Ovary (tissue), 9 donors: Measurements from ENCODE around the gene TEF. TPM values are rescaled to one million over a fixed set of nuclear protein-coding genes. Genes with fewer than 3 reads are reported as not detected.

Experiments
- DNase-seq, 5 donors: peaks; one replicate each; pipeline ENCODE4 v3.0.0-alpha.2; 2019 to 2020
- H3K27ac ChIP-seq, 2 donors: fragments of 200-600 bp; one replicate each; pipeline versions ENCODE4 v1.5.1 to v1.8.0; 2019 to 2022
- H3K27me3 ChIP-seq: fragments of 200-600 bp; one replicate; pipeline ENCODE4 v1.8.0; 2022
- H3K36me3 ChIP-seq: fragments of 200-600 bp; sonication (generic); one replicate; pipeline ENCODE4 v1.5.1; 2019
- H3K4me1 ChIP-seq: one replicate; pipeline ENCODE4 v1.8.1; 2013; ENCODE audit warnings: mild to moderate bottlenecking, moderate library complexity; ENCODE audit not compliant: insufficient read depth
- H3K4me3 ChIP-seq: fragments of 200-600 bp; sonication (generic); one replicate; pipeline ENCODE4 v1.5.1; 2017
- H3K9me3 ChIP-seq, 2 donors: fragments of 200-600 bp in 1 of 2; sonication (generic) in 1 of 2; one replicate each; pipeline versions ENCODE4 v1.5.1 to v1.8.1; 2013 to 2019; ENCODE audit warnings: mild to moderate bottlenecking in 1 of 2, moderate library complexity in 1 of 2
- CTCF ChIP-seq, 3 donors: fragments of 450-650 bp in 2 of 3; fragments of 200-600 bp in 1 of 3; IDR thresholded peaks; one replicate each; pipeline versions ENCODE4 v1.5.1 to v1.8.0; 2016 to 2022; ENCODE audit warnings: antibody characterized with exemption in 3 of 3, mild to moderate bottlenecking in 1 of 3
- EP300 ChIP-seq: sonication (generic); formaldehyde crosslinking; IDR thresholded peaks from one replicate; pipeline ENCODE4 v1.6.1; 2017; ENCODE audit warnings: antibody characterized with exemption
- POLR2A ChIP-seq: fragments of 450-650 bp; IDR thresholded peaks from one replicate; pipeline ENCODE4 v1.6.1; 2017; ENCODE audit warnings: antibody characterized with exemption, mild to moderate bottlenecking, moderate library complexity
- whole genome bisulfite sequencing, 3 donors: extraction: QIAGEN DNeasy Blood & Tissue Kit in 1 of 3; methylation state at CpG; one replicate each; pipeline versions ENCODE4 v1.1.5 to v1.1.7; 2013 to 2017; 5-methylcytosine and 5-hydroxymethylcytosine counted together
- intact Hi-C, 4 donors: fragments of 100-400 bp; cut with DNase I; formaldehyde crosslinking; loops; one replicate each; pipeline versions ENCODE4 v1.11.0 to v1.15.1; 2022 to 2023
- polyA plus RNA-seq, 2 donors: library from polyadenylated mRNA; stranded (reverse); fragments of 200-250 nt in 1 of 2; fragments of 350-450 nt in 1 of 2; fragmentation: Illumina TruSeq in 1 of 2; extraction: RNeasy Lipid Tissue Mini Kit (QIAGEN cat#74804) in 1 of 2; gene quantifications; one replicate each; pipeline ENCODE4 v1.2.3, GENCODE V29; 2013 to 2014
- small RNA-seq: library from RNA; depleted of rRNA; stranded (forward); fragments of <200 nt; gene quantifications from one replicate; pipeline ENCODE3, GENCODE V24; 2016
- total RNA-seq, 7 donors: library from RNA; depleted of rRNA in 2 of 7; stranded (reverse); fragments of >200 nt in 2 of 7; fragmentation: NEBNext Ultra II Directional in 3 of 7; extraction: Animal tissue kit (Norgen Biotek cat#: 25700) in 3 of 7; gene quantifications; one replicate each; pipeline versions ENCODE4 v1.1.0 to v1.2.4, GENCODE V29; 2016 to 2023
- donor health status: DM: no; HTN: no; CAD: no; lungs with moderate emphysema.
- donor health status: DM: no; HTN: no; CAD: no.
- donor health status: Bipolar disorder and iron deficiency.
- donor health status: DM: yes; HTN: yes; CAD: no.
- donor health status: DM: no; HTN: no; CAD: no.
- donor health status: DM: yes; HTN: yes; CAD: no.

TEF gene
- total and polyA plus RNA-seq, 9 donors = 10.8 to 64.6 (median 42.8) TPM

- H3K4me3 ChIP-seq = peak overlapping the region; percentile 94
- peak overlapping the region; percentile 96 to 98 for H3K27ac ChIP-seq
- peak; percentile 70 to 79 (median 73) for DNase-seq
- peaks cover 6% of the 10 kb centered on the region for H3K4me1 ChIP-seq
- no peaks in the 10 kb centered on the region for H3K9me3 ChIP-seq
- H3K27me3 ChIP-seq = no peaks in the 10 kb centered on the region
- WGBS, 3 donors = 0 to 1% (median 0%) methylated on average over 42 to 63 of the region's 63 CpGs
- no peaks in the 10 kb centered on the region for H3K36me3 ChIP-seq
- intact Hi-C loops = no loop called here
- no peak for TF ChIP-seq CTCF (IDR thresholded peaks at IDR 0.05)
- no peak for TF ChIP-seq EP300
- no peak for TF ChIP-seq POLR2A
These were observed 65.9 kb downstream of the TEF start for GRCh38 chr22:41447435-41448188.

- no peak for TF ChIP-seq CTCF (IDR thresholded peaks at IDR 0.05)
- peak; percentile 73 for TF ChIP-seq POLR2A
- TF ChIP-seq EP300 = peak; percentile 87
- Histone ChIP-seq H3K4me3 (peak overlapping the region; percentile 94), H3K27ac (peak overlapping the region; percentile 96 to 98), H3K36me3 (no peaks in the 10 kb centered on the region), H3K4me1 (peaks cover 4% of the 10 kb centered on the region), H3K9me3 (no peaks in the 10 kb centered on the region), H3K27me3 (no peaks in the 10 kb centered on the region)
- WGBS, 3 donors = 0% methylated on average over 28 of the region's 28 CpGs
- peak; percentile 91 to 94 (median 93) for DNase-seq
- intact Hi-C loops = no loop called here
These were observed 66.6 kb downstream of the TEF start for GRCh38 chr22:41448189-41448808.

Small RNA genes lying within 50 kb of the gene (small RNA-seq; reads per million reads assigned to genes)
- gene RNU6-495P = not detected

Other genes with a start within 250 kb of the TEF start
- 10 to 100 TPM in 6 of 7 donors, 1 to 10 TPM in 1; 8.9 to 32.1 (median 25.6) TPM for gene L3MBTL2, start 176.6 kb upstream of the TEF start, total RNA-seq
- gene L3MBTL2, start 176.6 kb upstream of the TEF start, polyA plus RNA-seq = 10 to 100 TPM; 14.8 to 20.7 TPM
- gene CHADL, start 141.0 kb upstream of the TEF start, total RNA-seq = 1 to 10 TPM; 1.7 to 6.2 (median 2.6) TPM
- 1 to 10 TPM in 1 of 2 donors, under 1 TPM in 1; 0.08 to 4.4 TPM for gene CHADL, start 141.0 kb upstream of the TEF start, polyA plus RNA-seq
- 10 to 100 TPM; 17.2 to 37.9 (median 33.7) TPM for gene RANGAP1, start 95.8 kb upstream of the TEF start, total RNA-seq
- gene RANGAP1, start 95.8 kb upstream of the TEF start, polyA plus RNA-seq = 10 to 100 TPM; 27.4 to 31.5 TPM
- 10 to 100 TPM; 27.3 to 96.5 (median 88.0) TPM for gene ZC3H7B, start 80.4 kb upstream of the TEF start, total RNA-seq
- 10 to 100 TPM; 30.7 to 63.1 TPM for gene ZC3H7B, start 80.4 kb upstream of the TEF start, polyA plus RNA-seq
- 100 to 1,000 TPM in 1 of 7 donors, 10 to 100 TPM in 6; 24.0 to 110 (median 83.9) TPM for gene TOB2, start 64.9 kb downstream of the TEF start, total RNA-seq
- 10 to 100 TPM; 22.8 to 40.3 TPM for gene TOB2, start 64.9 kb downstream of the TEF start, polyA plus RNA-seq
- 10 to 100 TPM; 27.3 to 44.2 (median 32.0) TPM for gene PHF5A, start 86.8 kb downstream of the TEF start, total RNA-seq
- 10 to 100 TPM; 36.8 to 55.3 TPM for gene PHF5A, start 86.8 kb downstream of the TEF start, polyA plus RNA-seq
- gene ACO2, start 87.2 kb downstream of the TEF start, total RNA-seq = 10 to 100 TPM; 20.6 to 58.3 (median 50.7) TPM
- 10 to 100 TPM; 32.3 to 99.1 TPM for gene ACO2, start 87.2 kb downstream of the TEF start, polyA plus RNA-seq
- gene POLR3H, start 162.5 kb downstream of the TEF start, total RNA-seq = 10 to 100 TPM; 17.2 to 84.6 (median 52.9) TPM
- 10 to 100 TPM; 15.7 to 34.1 TPM for gene POLR3H, start 162.5 kb downstream of the TEF start, polyA plus RNA-seq
- gene CSDC2, start 179.1 kb downstream of the TEF start, total RNA-seq = 100 to 1,000 TPM in 4 of 7 donors, 10 to 100 TPM in 3; 56.9 to 209 (median 101) TPM
- gene CSDC2, start 179.1 kb downstream of the TEF start, polyA plus RNA-seq = 100 to 1,000 TPM in 1 of 2 donors, 1 to 10 TPM in 1; 2.5 to 151 TPM
- 10 to 100 TPM; 40.5 to 68.6 (median 55.7) TPM for gene PMM1, start 207.9 kb downstream of the TEF start, total RNA-seq
- gene PMM1, start 207.9 kb downstream of the TEF start, polyA plus RNA-seq = 10 to 100 TPM; 19.9 to 76.6 TPM
- 10 to 100 TPM; 15.4 to 34.5 (median 22.8) TPM for gene DESI1, start 239.1 kb downstream of the TEF start, total RNA-seq
- gene DESI1, start 239.1 kb downstream of the TEF start, polyA plus RNA-seq = 10 to 100 TPM; 10.8 to 26.9 TPM
- gene XRCC6, start 239.4 kb downstream of the TEF start, total RNA-seq = 100 to 1,000 TPM; 147 to 239 (median 200) TPM
- 100 to 1,000 TPM; 165 to 380 TPM for gene XRCC6, start 239.4 kb downstream of the TEF start, polyA plus RNA-seq